Activated CD8-positive, alpha-beta T cell treated with anti-CD3 and anti-CD28 coated beads, Interleukin-2, amount 10 ng/mL, durations not matched to agents 7 days and 5 days (primary cell): ENCODE measurements around the gene NLRP13. TPM values are rescaled to one million over a fixed set of nuclear protein-coding genes. Genes with fewer than 3 reads are reported as not detected.

Source experiments
- total RNA-seq, 2 experiments: library from RNA; stranded (reverse); gene quantifications; one replicate each; pipeline ENCODE4 v1.2.3, GENCODE V29; 2021

Gene NLRP13
- total RNA-seq, 2 experiments from 2014 or later: not detected

Other genes starting within 250 kb of the NLRP13 start
- not detected for gene NLRP9, start 193.9 kb downstream of the NLRP13 start, total RNA-seq
- not detected for gene RFPL4A, start 173.2 kb downstream of the NLRP13 start, total RNA-seq
- not detected for gene RFPL4AL1, start 163.2 kb downstream of the NLRP13 start, total RNA-seq
- not detected for gene NLRP11, start 100.3 kb downstream of the NLRP13 start, total RNA-seq
- gene NLRP4, start 95.8 kb downstream of the NLRP13 start, total RNA-seq: not detected
- not detected for gene NLRP8, start 15.5 kb upstream of the NLRP13 start, total RNA-seq
- not detected for gene NLRP5, start 54.4 kb upstream of the NLRP13 start, total RNA-seq
- 10 to 100 TPM; 30.4 to 31.3 TPM for gene ZNF787, start 189.0 kb upstream of the NLRP13 start, total RNA-seq
- gene ZNF444, start 209.0 kb upstream of the NLRP13 start, total RNA-seq: 10 to 100 TPM; 29.3 to 30.1 TPM
- not detected for gene GALP, start 243.7 kb upstream of the NLRP13 start, total RNA-seq